ENCODE results near the gene SNX6. TPM values are rescaled to one million over a fixed set of nuclear protein-coding genes. Genes with fewer than 3 reads are reported as not detected.

SNX6 gene
- total RNA-seq (10 to 100 TPM; 56.6 to 78.9 (median 59.7) TPM), polyA plus RNA-seq (100 to 1,000 TPM in 1 of 2 donors, 10 to 100 TPM in 1; 99.4 to 114 TPM), total RNA-seq (58.8 reads per million, percentile 74 among the genes with 10 or more reads in this experiment)

DNA sequence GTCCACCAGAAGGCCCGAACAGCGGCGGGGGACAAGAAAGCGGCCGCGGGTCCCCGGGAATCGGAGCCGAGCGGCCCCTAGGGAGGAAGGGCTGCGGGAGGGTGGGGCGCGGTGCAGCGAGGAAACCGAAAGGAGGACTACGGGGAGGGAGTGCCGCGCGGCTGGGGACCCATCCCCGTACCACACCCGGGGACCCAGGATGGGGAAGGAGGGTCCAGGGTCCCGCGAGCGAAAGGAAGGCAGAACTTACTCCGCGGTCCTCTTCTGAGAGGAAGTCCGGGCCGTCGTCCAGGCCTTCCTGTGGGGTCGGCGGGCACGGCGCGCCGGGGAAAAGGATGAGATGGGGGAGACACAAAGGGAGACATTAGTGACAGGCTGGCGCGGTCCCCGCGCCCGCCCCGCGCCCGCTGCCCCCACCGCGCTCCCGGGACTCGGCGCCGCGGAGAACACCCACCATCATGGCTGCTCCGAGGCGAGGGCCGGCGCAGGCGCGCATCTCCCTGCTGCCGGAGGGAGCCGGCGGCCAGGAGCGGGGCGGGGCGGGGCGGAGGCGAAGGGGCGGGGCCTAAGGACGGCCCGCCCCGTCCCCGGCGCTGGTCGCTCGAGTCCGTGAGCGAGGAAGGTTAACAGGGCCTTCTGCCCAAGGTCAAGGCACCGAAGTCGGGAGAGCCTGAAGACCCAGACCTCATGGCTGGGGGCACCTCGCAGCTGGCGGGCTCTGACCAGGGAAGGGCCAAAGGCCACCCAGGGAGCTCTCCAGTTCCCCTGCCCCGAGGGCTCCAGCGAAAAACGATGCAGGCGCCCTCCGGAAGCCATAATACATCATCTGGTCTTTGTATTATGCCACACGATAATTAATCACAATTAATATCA, at the start of gene SNX6:
SNX6 (minus strand) TSS at position 492 of the 873 bp plus-strand sequence; CDS start at position 460, 32 bp downstream.
- peaks cover 0 to 2% (median 0%) of the 10 kb centered on the region in 11 donors for H3K9me3 Mint-ChIP-seq
- H3K27me3 ChIP-seq (ENCODE audit: control insufficient read depth in 2 of 2, insufficient read depth in 2 of 2, low read length in 2 of 2) = no peaks in the 10 kb centered on the region
- peaks cover 0 to 18% (median 0%) of the 10 kb centered on the region in 5 donors for H3K27me3 Mint-ChIP-seq
- H3K27ac ChIP-seq (ENCODE audit: low read depth, low read length) = peak within 1 kb of the TSS; percentile 98
- peak; percentile 100 for ATAC-seq
- peaks cover 6 to 49% (median 33%) of the 10 kb centered on the region in 7 donors for H3K4me1 Mint-ChIP-seq
- H3K4me3 ChIP-seq (ENCODE audit: low read length) = peak within 1 kb of the TSS; percentile 72
- peak within 1 kb of the TSS; percentile 89 to 100 (median 98) for H3K4me3 Mint-ChIP-seq
- H3K36me3 ChIP-seq (ENCODE audit: control insufficient read depth in 2 of 3, insufficient read depth in 3 of 3, low read length in 3 of 3) = peaks cover 0 to 6% (median 0%) of the 10 kb centered on the region in 3 experiments
- peaks cover 0 to 8% (median 0%) of the 10 kb centered on the region in 5 donors for H3K36me3 Mint-ChIP-seq
- peaks cover 17 to 20% of the 10 kb centered on the region in 2 donors for H3K4me1 ChIP-seq (ENCODE audit: control insufficient read depth in 2 of 2, insufficient read depth in 2 of 2, low read length in 2 of 2)
- POLR2A ChIA-PET = interaction anchor here (0.8 to 1.7 kb wide), 10 partner anchors 9 to 774 kb away, joined by 3 to 6 read pairs (median 4); partner anchors contain the start of genes EAPP, NFKBIA, PPP2R3C and PSMA6
- DNase-seq = peak; percentile 75 to 87 (median 83)
- CTCF ChIA-PET = interaction anchor here (0.7 to 0.9 kb wide), 2 partner anchors 40 to 511 kb away, joined by 3 to 4 read pairs; no protein-coding TSS in a partner anchor
- no peaks in the 10 kb centered on the region for H3K9me3 ChIP-seq (ENCODE audit: control insufficient read depth in 2 of 3, low read length in 3 of 3)
- H3K27ac Mint-ChIP-seq = peak within 1 kb of the TSS; percentile 92 to 97 (median 96)
- intact Hi-C loops (cut with micrococcal nuclease) = loop anchor here (1.0 to 5.0 kb wide), 13 partner anchors 36 to 1177 kb away; partner anchors contain the start of genes FAM177A1 (in 2 of the 2), PRORP (in 2 of the 2), SRP54 (in 2 of the 2) and CFL2 (in 1 of the 2)

DNA sequence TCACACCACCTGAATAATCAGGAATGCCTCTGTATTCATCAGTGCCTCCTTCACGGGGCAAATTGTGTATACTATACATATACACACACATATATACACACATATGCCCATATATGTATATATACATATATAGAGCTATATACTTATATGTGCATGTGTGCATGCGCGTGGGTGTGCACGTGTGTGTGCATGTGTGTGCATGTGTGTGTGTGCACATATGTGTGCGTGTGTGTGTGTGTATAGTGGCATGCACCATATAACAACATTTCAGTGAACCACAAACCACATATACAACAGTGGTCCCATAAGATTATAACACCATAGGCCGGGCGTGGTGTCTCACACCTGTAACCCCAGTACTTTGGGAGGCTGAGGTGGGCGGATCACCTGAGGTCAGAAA, 48.8 kb upstream of the SNX6 start:
- H3K4me1 ChIP-seq (ENCODE audit: control insufficient read depth in 2 of 2, insufficient read depth in 2 of 2, low read length in 2 of 2) = peaks cover 0 to 4% of the 10 kb centered on the region in 2 donors
- no peaks in the 10 kb centered on the region for H3K36me3 ChIP-seq (ENCODE audit: control insufficient read depth in 2 of 3, insufficient read depth in 3 of 3, low read length in 3 of 3)
- no peak overlapping the region for H3K4me3 Mint-ChIP-seq
- no peak overlapping the region for H3K27ac Mint-ChIP-seq
- DNase-seq (no peak), ATAC-seq (no peak)
- H3K9me3 Mint-ChIP-seq = no peaks in the 10 kb centered on the region
- ChIA-PET POLR2A (no interaction called here), CTCF (no interaction called here)
- no peak overlapping the region for H3K27ac ChIP-seq (ENCODE audit: low read depth, low read length)
- intact Hi-C loops (cut with micrococcal nuclease) = no loop called here
- H3K27me3 Mint-ChIP-seq = peaks cover 0 to 2% (median 0%) of the 10 kb centered on the region in 5 donors
- H3K36me3 Mint-ChIP-seq = no peaks in the 10 kb centered on the region
- no peaks in the 10 kb centered on the region for H3K9me3 ChIP-seq (ENCODE audit: control insufficient read depth in 2 of 3, low read length in 3 of 3)
- no peaks in the 10 kb centered on the region for H3K27me3 ChIP-seq (ENCODE audit: control insufficient read depth in 2 of 2, insufficient read depth in 2 of 2, low read length in 2 of 2)
- no peak overlapping the region for H3K4me3 ChIP-seq (ENCODE audit: low read length)
- peaks cover 0 to 11% (median 0%) of the 10 kb centered on the region in 7 donors for H3K4me1 Mint-ChIP-seq

DNA sequence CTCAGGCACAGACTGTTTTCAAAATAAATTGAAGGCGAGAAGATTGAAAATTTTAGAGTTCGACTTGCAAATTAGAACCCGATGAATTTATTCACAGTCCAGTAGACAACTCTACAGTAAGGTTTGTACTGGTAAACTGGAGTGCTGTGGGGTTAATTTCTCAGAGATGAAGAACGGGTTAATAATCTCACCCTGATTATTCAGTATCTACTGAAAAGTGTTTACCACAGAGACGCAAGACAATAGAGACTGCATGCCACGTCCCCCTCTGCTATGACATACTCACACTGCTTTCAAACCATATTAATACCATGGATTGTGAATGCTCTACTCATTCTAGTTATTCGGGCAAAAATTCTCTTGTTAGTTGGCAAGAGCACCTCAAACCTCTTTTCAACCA, 48.4 kb upstream of the SNX6 start:
- no peak overlapping the region for H3K27ac Mint-ChIP-seq
- CTCF ChIA-PET = no interaction called here
- H3K36me3 Mint-ChIP-seq = no peaks in the 10 kb centered on the region

DNA sequence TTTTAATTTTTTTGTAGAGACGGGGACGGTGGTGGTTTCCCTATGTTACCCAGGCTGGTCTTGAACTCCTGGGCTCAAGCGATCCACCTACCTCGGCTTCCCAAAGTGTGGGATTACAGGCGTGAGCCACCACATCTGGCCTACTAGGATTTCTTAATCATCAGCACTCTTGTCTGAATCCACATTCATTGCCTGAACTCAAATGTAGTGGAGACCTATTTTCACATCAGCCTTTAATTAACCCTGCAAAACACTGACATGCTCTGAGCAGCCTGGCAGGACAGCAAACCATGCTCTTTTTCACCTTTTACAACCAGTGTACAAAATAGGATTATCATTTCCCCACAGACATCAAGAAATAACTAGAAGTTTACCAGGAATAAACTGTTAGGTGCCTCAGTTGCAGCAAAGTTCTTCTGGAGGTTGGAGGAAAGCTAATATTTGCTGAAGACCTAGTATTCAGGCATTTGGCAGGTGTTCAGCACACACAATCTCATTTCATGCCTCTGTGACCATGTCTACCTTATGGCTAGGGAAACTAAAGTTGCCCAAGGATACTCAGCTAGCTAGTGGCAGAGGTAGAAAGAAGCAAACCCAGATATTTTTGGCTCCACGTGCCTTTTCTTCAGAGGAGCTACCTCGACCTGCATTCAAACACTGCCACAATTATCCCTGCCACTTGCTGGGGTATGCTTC, 46.7 kb upstream of the SNX6 start:
- no peak overlapping the region for H3K4me3 ChIP-seq (ENCODE audit: low read length)
- no peak for DNase-seq
- H3K4me3 Mint-ChIP-seq = no peak overlapping the region
- no peaks in the 10 kb centered on the region for H3K4me1 ChIP-seq (ENCODE audit: control insufficient read depth in 2 of 2, insufficient read depth in 2 of 2, low read length in 2 of 2)
- H3K27me3 Mint-ChIP-seq = peaks cover 0 to 2% (median 0%) of the 10 kb centered on the region in 5 donors
- H3K4me1 Mint-ChIP-seq = peaks cover 0 to 2% (median 0%) of the 10 kb centered on the region in 7 donors
- intact Hi-C loops (cut with micrococcal nuclease) = no loop called here
- H3K27ac Mint-ChIP-seq = no peak overlapping the region
- CTCF ChIA-PET = interaction anchor here (0.6 kb wide), 2 partner anchors 33 to 46 kb away, joined by 3 read pairs; no protein-coding TSS in a partner anchor
- no peaks in the 10 kb centered on the region for H3K36me3 ChIP-seq (ENCODE audit: control insufficient read depth in 2 of 3, insufficient read depth in 3 of 3, low read length in 3 of 3)
- POLR2A ChIA-PET = no interaction called here
- no peak overlapping the region for H3K27ac ChIP-seq (ENCODE audit: low read depth, low read length)
- no peaks in the 10 kb centered on the region for H3K27me3 ChIP-seq (ENCODE audit: control insufficient read depth in 2 of 2, insufficient read depth in 2 of 2, low read length in 2 of 2)
- no peaks in the 10 kb centered on the region for H3K9me3 Mint-ChIP-seq
- ATAC-seq = no peak
- H3K9me3 ChIP-seq (ENCODE audit: control insufficient read depth in 2 of 3, low read length in 3 of 3) = no peaks in the 10 kb centered on the region
- H3K36me3 Mint-ChIP-seq = no peaks in the 10 kb centered on the region

More for the DNA sequence above, 48.4 kb upstream of the SNX6 start:
- Mint-ChIP-seq H3K4me1 (peaks cover 0 to 7% (median 0%) of the 10 kb centered on the region in 7 donors), H3K27me3 (peaks cover 0 to 2% (median 0%) of the 10 kb centered on the region in 5 donors), H3K9me3 (no peaks in the 10 kb centered on the region), H3K4me3 (no peak overlapping the region)
- no peaks in the 10 kb centered on the region for H3K9me3 ChIP-seq (ENCODE audit: control insufficient read depth in 2 of 3, low read length in 3 of 3)
- no peaks in the 10 kb centered on the region for H3K27me3 ChIP-seq (ENCODE audit: control insufficient read depth in 2 of 2, insufficient read depth in 2 of 2, low read length in 2 of 2)
- H3K4me3 ChIP-seq (ENCODE audit: low read length) = no peak overlapping the region
- POLR2A ChIA-PET = no interaction called here
- ATAC-seq (no peak), DNase-seq (no peak)
- peaks cover 0 to 4% of the 10 kb centered on the region in 2 donors for H3K4me1 ChIP-seq (ENCODE audit: control insufficient read depth in 2 of 2, insufficient read depth in 2 of 2, low read length in 2 of 2)
- no peak overlapping the region for H3K27ac ChIP-seq (ENCODE audit: low read depth, low read length)
- intact Hi-C loops (cut with micrococcal nuclease) = no loop called here
- H3K36me3 ChIP-seq (ENCODE audit: control insufficient read depth in 2 of 3, insufficient read depth in 3 of 3, low read length in 3 of 3) = no peaks in the 10 kb centered on the region

DNA sequence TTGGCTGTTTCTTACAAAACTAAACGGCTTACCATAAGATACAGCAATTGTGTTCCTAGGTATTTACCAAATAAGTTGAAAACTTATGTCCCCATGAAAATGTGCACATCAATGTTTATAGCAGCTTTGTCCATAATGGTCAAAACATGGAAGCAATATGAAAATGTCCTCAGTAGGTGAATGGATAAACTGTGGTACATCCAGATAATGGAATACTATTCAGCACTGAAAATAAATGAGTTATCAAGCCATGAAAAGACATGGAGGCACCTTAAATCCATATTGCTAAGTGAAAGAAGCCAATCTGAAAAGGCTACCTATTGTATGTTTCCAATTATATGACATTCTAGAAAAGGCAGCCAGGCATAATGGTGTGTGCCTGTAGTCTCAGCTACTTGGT, 43.8 kb upstream of the SNX6 start:
- no peak overlapping the region for H3K27ac Mint-ChIP-seq
- peaks cover 0 to 1% (median 0%) of the 10 kb centered on the region in 7 donors for H3K4me1 Mint-ChIP-seq
- Histone ChIP-seq H3K4me3 (ENCODE audit: low read length) (no peak overlapping the region), H3K27me3 (ENCODE audit: control insufficient read depth in 2 of 2, insufficient read depth in 2 of 2, low read length in 2 of 2) (no peaks in the 10 kb centered on the region), H3K9me3 (ENCODE audit: control insufficient read depth in 2 of 3, low read length in 3 of 3) (no peaks in the 10 kb centered on the region), H3K36me3 (ENCODE audit: control insufficient read depth in 2 of 3, insufficient read depth in 3 of 3, low read length in 3 of 3) (no peaks in the 10 kb centered on the region), H3K27ac (ENCODE audit: low read depth, low read length) (no peak overlapping the region), H3K4me1 (ENCODE audit: control insufficient read depth in 2 of 2, insufficient read depth in 2 of 2, low read length in 2 of 2) (no peaks in the 10 kb centered on the region)
- peaks cover 0 to 2% (median 0%) of the 10 kb centered on the region in 5 donors for H3K27me3 Mint-ChIP-seq
- POLR2A ChIA-PET = no interaction called here
- no peaks in the 10 kb centered on the region for H3K9me3 Mint-ChIP-seq
- H3K4me3 Mint-ChIP-seq = no peak overlapping the region
- DNase-seq = no peak
- CTCF ChIA-PET = interaction anchor here (1.0 to 4.9 kb wide), 7 partner anchors 8 to 738 kb away, joined by 3 to 42 read pairs (median 5); no protein-coding TSS in a partner anchor
- no peaks in the 10 kb centered on the region for H3K36me3 Mint-ChIP-seq
- intact Hi-C loops (cut with micrococcal nuclease) = loop anchor here (2.0 to 5.0 kb wide), 5 partner anchors 41 to 739 kb away; partner anchors contain the start of genes CFL2 (in 1 of the 2), FAM177A1 (in 1 of the 2) and SRP54 (in 1 of the 2)
- ATAC-seq = no peak

DNA sequence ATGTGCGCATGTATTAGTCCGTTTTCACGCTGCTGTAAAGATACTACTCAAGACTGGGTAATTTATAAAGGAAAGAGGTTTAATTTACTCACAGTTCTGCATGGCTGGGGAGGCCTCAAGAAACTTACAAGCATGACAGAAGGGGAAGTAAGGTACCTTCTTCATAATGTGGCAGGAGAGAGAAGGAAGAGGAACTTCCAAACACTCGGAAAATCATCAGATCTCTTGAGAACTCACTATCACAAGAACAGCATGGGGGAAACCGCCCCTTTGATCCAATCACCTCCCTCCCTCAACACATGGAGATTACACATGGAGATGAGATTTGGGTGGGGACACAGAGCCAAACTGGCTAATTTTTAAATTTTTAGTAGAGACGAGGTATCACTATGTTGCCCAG, 41.8 kb upstream of the SNX6 start:
- peaks cover 0 to 2% (median 0%) of the 10 kb centered on the region in 5 donors for H3K27me3 Mint-ChIP-seq

More for the DNA sequence above, 41.8 kb upstream of the SNX6 start:
- ChIA-PET POLR2A (interaction anchor here (0.7 to 1.4 kb wide), 3 partner anchors 348 to 750 kb away, joined by 3 read pairs; no protein-coding TSS in a partner anchor), CTCF (interaction anchor here (0.7 to 4.9 kb wide), 2 partner anchors 53 to 348 kb away, joined by 3 to 42 read pairs; no protein-coding TSS in a partner anchor)
- Histone ChIP-seq H3K4me1 (ENCODE audit: control insufficient read depth in 2 of 2, insufficient read depth in 2 of 2, low read length in 2 of 2) (no peaks in the 10 kb centered on the region), H3K27me3 (ENCODE audit: control insufficient read depth in 2 of 2, insufficient read depth in 2 of 2, low read length in 2 of 2) (no peaks in the 10 kb centered on the region), H3K9me3 (ENCODE audit: control insufficient read depth in 2 of 3, low read length in 3 of 3) (no peaks in the 10 kb centered on the region), H3K27ac (ENCODE audit: low read depth, low read length) (no peak overlapping the region), H3K36me3 (ENCODE audit: control insufficient read depth in 2 of 3, insufficient read depth in 3 of 3, low read length in 3 of 3) (no peaks in the 10 kb centered on the region), H3K4me3 (ENCODE audit: low read length) (no peak overlapping the region)
- H3K36me3 Mint-ChIP-seq = no peaks in the 10 kb centered on the region
- no peak for ATAC-seq
- intact Hi-C loops (cut with micrococcal nuclease) = loop anchor here (1.0 to 5.0 kb wide), 8 partner anchors 43 to 751 kb away; partner anchors contain the start of genes CFL2 (in 1 of the 2), FAM177A1 (in 1 of the 2) and SRP54 (in 1 of the 2)
- no peaks in the 10 kb centered on the region for H3K9me3 Mint-ChIP-seq
- H3K27ac Mint-ChIP-seq = no peak overlapping the region
- DNase-seq = no peak
- H3K4me3 Mint-ChIP-seq = no peak overlapping the region
- peaks cover 0 to 1% (median 0%) of the 10 kb centered on the region in 7 donors for H3K4me1 Mint-ChIP-seq
